ENCODE measurements around the gene AARS1. TPM values are rescaled to one million over a fixed set of nuclear protein-coding genes. Genes with fewer than 3 reads are reported as not detected.
"Not testable (repeated sequence)": the region's sequence is repeated elsewhere in the genome, so short reads cannot be mapped to it uniquely, and the experiment has no call there.

AARS1 gene
- 56.0 and 125 TPM in 2 replicates for total RNA-seq

DNA sequence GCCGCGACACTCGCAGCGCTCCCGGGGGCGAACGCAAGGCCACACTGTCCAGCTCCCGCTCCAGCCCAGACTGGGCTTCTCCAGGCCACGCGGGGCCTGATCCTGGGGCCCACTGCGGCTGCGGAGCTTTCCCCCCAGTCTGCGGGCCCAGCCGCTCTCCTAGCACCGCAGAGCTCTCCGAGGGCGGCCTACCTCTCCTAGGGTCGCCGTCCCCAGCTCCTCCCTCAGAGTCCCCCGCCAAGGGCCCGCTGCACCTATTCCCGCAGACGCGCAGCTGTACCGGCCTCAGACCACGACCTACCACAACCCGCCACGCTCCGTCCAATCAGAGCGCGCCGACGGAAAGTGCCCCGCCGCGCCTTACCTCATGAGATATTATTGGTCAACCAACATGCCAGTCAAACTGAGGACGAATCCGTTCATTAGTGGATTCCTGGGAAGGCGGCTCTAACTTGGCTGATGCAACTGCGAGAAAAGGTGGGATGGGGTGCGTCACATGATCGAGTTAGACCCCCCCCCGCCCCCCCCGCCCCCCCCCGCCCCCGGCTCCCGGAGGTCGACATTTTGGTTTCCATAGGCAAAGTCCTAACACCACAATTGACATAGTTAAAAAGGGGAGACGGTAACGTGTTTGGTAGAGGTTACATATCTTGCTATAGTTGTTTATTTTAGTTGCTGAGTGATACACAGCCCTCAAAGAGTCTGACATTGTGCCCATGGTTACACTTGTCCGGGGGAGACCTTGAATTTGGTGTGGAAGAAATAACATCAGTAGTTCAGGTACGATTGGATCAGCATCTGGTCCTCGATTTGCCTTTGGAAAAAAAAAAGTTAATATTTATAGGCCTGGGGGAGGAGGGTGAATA, at the start of gene AARS1:
Gene AARS1 (minus strand): TSS at position 278 of the 866 bp plus-strand sequence. CDS start 6,743 bp downstream, outside the sequence.
- H3K4me3 ChIP-seq (ENCODE audit: low read depth, low read length) = peak within 1 kb of the TSS; percentile 83
- DNase-seq (ENCODE audit: low read depth) = peak; percentile 94
- TF ChIP-seq, protein P1, sequence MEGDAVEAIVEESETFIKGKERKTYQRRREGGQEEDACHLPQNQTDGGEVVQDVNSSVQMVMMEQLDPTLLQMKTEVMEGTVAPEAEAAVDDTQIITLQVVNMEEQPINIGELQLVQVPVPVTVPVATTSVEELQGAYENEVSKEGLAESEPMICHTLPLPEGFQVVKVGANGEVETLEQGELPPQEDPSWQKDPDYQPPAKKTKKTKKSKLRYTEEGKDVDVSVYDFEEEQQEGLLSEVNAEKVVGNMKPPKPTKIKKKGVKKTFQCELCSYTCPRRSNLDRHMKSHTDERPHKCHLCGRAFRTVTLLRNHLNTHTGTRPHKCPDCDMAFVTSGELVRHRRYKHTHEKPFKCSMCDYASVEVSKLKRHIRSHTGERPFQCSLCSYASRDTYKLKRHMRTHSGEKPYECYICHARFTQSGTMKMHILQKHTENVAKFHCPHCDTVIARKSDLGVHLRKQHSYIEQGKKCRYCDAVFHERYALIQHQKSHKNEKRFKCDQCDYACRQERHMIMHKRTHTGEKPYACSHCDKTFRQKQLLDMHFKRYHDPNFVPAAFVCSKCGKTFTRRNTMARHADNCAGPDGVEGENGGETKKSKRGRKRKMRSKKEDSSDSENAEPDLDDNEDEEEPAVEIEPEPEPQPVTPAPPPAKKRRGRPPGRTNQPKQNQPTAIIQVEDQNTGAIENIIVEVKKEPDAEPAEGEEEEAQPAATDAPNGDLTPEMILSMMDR (conservative IDR thresholded peaks at IDR 0.05; ENCODE audit: low read depth, low read length) = no peak

DNA sequence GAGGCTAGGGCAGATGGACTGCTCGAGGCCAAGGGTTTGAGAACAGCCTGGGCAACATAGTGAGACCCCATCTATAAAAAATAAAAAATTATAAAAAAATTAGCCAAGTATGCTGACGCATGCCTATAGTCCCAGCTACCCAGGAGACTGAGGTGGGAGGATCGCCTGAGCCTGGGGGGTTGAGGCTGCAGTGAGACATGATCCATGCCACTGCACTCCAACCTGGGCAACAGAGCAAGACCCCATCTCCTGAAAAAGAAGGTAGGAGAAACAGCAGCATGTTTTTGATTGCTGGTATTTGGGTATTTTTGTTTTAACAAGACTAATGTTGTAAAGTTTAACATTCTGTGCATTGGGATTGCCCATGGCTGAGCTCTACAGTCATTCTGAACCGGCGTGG, 48.5 kb upstream of the AARS1 start:
- H3K4me3 ChIP-seq (ENCODE audit: low read depth, low read length) = no peak overlapping the region
- DNase-seq (ENCODE audit: low read depth) = no peak
- TF ChIP-seq, protein P1 (conservative IDR thresholded peaks at IDR 0.05; ENCODE audit: low read depth, low read length) = no peak

DNA sequence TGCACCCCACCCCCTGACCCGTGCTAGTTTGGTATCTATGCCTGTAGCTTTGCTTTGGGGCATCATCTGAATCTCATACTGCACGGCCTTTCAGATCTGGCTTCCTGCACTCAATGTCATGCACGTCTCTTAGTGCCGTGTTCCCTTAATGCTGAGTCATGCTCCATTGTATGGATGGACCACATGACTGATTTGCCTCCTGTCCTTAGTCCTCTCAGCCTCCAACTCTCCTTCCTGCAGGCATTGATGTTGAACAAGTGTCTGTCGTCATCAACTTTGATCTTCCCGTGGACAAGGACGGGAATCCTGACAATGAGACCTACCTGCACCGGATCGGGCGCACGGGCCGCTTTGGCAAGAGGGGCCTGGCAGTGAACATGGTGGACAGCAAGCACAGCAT, 43.4 kb upstream of the AARS1 start:
- not testable (repeated sequence) for DNase-seq (ENCODE audit: low read depth); H3K4me3 ChIP-seq (ENCODE audit: low read depth, low read length)

DNA sequence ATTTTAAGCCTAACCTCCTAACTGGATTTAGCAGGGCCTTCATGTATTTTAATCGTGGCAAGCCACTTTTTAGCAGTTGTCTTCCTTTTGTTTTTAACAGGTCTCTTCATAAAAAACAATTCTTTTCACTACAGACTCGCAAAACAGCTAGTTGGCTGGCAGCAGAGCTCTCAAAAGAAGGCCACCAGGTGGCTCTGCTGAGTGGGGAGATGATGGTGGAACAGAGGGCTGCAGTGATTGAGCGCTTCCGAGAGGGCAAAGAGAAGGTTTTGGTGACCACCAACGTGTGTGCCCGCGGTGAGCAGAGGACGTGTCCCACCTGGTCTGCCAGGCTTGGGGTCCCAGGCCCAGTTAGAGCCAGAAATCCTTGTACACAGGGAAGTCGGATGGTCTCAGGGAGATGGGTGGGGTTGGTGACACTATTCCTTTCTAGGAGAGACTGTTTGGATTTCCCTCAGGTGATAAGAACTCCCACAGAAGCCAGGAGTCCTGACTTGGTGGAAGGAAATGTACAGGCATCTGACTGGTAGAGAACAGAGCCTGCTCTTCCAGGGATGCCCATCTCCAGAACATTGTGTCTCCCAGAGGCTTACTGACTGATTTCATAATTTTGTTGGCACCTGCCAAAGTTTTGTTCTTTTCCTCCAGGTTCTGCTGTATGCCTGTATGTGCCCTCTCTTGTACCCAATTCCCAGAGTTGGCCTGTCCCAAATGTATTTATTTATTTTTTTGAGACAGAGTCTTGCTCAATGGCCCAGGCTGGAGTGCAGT, 42.5 kb upstream of the AARS1 start:
- TF ChIP-seq, protein P1 (conservative IDR thresholded peaks at IDR 0.05; ENCODE audit: low read depth, low read length) = peak; percentile 60
- DNase-seq (ENCODE audit: low read depth) = no peak
- H3K4me3 ChIP-seq (ENCODE audit: low read depth, low read length) = no peak overlapping the region

DNA sequence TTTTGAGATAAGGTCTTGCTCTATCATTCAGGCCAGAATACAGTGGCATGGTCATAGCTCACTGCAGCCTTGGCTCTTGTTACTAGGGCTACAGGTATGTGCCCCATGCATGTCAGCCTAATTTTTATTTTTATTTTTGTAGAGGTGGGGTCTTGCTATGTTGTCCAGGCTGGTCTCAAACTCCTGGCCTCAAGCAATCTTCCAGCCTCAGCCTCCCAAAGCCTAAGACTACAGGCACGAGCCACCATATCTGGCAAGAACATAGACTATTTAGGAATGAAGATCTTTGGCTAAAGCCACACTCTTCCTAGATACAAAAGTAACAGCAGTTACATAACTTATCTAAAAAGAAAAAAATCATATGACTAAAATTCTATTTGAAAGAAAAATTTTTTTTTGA, 41.8 kb upstream of the AARS1 start:
- no peak for DNase-seq (ENCODE audit: low read depth)
- TF ChIP-seq, protein P1 (conservative IDR thresholded peaks at IDR 0.05; ENCODE audit: low read depth, low read length) = no peak
- H3K4me3 ChIP-seq (ENCODE audit: low read depth, low read length) = no peak overlapping the region

DNA sequence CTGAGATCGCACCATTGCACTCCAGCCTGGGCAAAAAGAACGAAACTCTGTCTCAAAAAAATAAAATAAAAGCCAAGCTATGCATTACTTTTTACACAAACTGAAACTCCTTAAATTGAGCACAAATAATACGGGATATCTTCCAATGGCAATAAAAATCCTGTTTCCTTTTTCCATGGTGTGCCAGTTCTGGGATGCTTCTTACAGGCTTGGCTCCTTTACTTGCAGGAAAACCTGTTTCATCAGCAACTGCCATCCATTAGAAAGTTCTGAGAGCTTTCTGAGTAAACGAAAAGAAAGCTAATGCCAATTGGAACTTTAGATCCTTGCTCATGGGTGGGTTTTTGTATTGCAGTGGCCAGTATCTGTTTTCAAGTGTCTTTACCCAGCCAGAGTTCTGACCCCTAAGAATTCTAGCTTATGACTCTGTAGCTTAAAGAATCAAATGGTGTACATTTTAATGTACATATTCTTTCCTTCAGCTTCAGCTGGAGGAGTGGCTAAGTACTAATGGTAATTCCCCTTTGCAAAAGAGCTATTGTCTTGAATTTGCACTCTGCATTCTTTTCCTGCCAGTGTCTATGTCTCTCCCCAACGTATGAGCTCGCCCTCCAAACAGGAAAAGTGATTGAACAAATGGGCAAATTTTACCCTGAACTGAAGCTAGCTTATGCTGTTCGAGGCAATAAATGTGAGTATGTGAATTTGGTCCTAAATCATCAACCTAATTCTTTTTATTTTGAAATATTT, 35.9 kb upstream of the AARS1 start:
- TF ChIP-seq, protein P1 (conservative IDR thresholded peaks at IDR 0.05; ENCODE audit: low read depth, low read length) = no peak
- no peak overlapping the region for H3K4me3 ChIP-seq (ENCODE audit: low read depth, low read length)
- no peak for DNase-seq (ENCODE audit: low read depth)

DNA sequence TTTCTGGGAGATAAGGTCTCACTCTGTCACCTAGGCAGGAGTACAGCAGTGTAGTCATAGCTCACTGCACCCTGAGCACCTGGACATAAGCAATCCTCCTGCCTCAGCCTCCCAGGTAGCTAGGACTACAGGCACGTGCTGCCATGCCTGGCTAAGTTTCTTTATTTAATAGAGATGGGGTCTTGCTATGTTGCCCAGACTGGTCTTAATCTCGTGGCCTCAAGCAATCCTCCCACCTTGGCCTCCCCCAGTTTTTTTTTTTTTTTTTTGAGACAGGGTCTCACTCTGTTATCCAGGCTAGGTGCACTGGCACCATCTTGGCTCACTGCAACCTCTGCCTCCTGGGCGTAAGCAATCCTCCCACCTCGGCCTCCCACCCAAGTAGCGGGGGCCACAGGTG, 30.8 kb upstream of the AARS1 start:
- TF ChIP-seq, protein P1 (conservative IDR thresholded peaks at IDR 0.05; ENCODE audit: low read depth, low read length) = no peak
- no peak overlapping the region for H3K4me3 ChIP-seq (ENCODE audit: low read depth, low read length)
- no peak for DNase-seq (ENCODE audit: low read depth)

DNA sequence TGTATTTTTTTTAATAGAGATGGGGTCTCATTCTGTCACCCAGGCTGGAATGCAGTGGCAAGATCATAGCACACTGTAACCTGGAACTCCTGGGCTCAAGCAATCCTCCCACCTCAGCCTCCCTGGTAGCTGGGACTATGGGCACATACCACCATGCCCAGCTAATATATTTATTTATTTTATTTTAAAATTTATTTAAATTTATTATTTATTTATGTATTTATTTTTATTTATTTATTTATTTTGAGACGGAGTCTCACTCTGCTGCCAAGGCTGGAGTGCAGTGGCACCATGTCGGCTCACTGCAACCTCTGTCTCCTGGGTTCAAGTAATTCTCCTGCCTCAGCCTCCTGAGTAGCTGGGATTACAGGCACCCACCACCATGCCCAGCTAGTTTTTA, 18.4 kb upstream of the AARS1 start:
- not testable (repeated sequence) for DNase-seq (ENCODE audit: low read depth); H3K4me3 ChIP-seq (ENCODE audit: low read depth, low read length)

All from epithelial cell of proximal tubule (primary cell).